ENCODE measurements around the gene MAFB. TPM values are rescaled to one million over a fixed set of nuclear protein-coding genes. Genes with fewer than 3 reads are reported as not detected.
A peak's percentile ranks its signal among the peaks of the same experiment; 100 is the strongest.

Gene MAFB
- total RNA-seq, 1 experiment from 2014 or later: 0.85 TPM

GRCh38 chr20:40715491-40715890 lies 26.5 kb upstream of the MAFB start:
- H3K36me3 Mint-ChIP-seq (ENCODE audit: insufficient read depth in 1 of 3, low read depth in 3 of 3): no peaks in the 10 kb centered on the region
- no peak overlapping the region for H3K27ac ChIP-seq (ENCODE audit: insufficient read length, low read depth, low read length)

More at GRCh38 chr20:40715491-40715890, 26.5 kb upstream of the MAFB start:
- H2BK15ac ChIP-seq (ENCODE audit: low read depth, low read length): no peak overlapping the region
- H3K14ac ChIP-seq (ENCODE audit: insufficient read depth, low read length): no peak overlapping the region
- Mint-ChIP-seq H3K4me3 (no peak overlapping the region), H3K27ac (peak overlapping the region in 1 of 3 experiments; percentile 68; a peak in 1 of 7 replicates), H3K4me1 (peaks cover 4 to 13% of the 10 kb centered on the region in 2 experiments; a peak in 3 of 4 replicates), H3K9me3 (no peaks in the 10 kb centered on the region), H3K27me3 (ENCODE audit: low read depth) (peaks cover 2% of the 10 kb centered on the region; the same call in 1 of the 2 replicates)
- no peaks in the 10 kb centered on the region for H3K23me2 ChIP-seq (ENCODE audit: insufficient read length, low read depth, low read length, poor library complexity, severe bottlenecking)
- H3K4me2 ChIP-seq (ENCODE audit: insufficient read depth, insufficient read length, low read length): no peak overlapping the region
- no peak overlapping the region for H4K8ac ChIP-seq (replicated peaks; ENCODE audit: insufficient read length, low read depth, low read length)
- DNase-seq: no peak
- H2BK120ac ChIP-seq (ENCODE audit: low read depth, low read length, poor library complexity, severe bottlenecking): no peak overlapping the region
- no peaks in the 10 kb centered on the region for H3K27me3 ChIP-seq (ENCODE audit: insufficient read depth, low read length)
- H4K20me1 ChIP-seq (ENCODE audit: control insufficient read depth, insufficient read depth, insufficient read length): no peaks in the 10 kb centered on the region
- no peak overlapping the region for H3K18ac ChIP-seq (ENCODE audit: insufficient read length, low read depth, low read length)
- H2BK20ac ChIP-seq (ENCODE audit: low read depth, low read length, poor library complexity, severe bottlenecking): no peak overlapping the region
- no peaks in the 10 kb centered on the region for H3K79me2 ChIP-seq (ENCODE audit: insufficient read depth, low read length)
- no peaks in the 10 kb centered on the region for H3K4me1 ChIP-seq (ENCODE audit: insufficient read depth, low read length)
- H3T11ph ChIP-seq (ENCODE audit: low read length): no peak overlapping the region
- H2BK12ac ChIP-seq (ENCODE audit: insufficient read length, low read depth, low read length): no peak overlapping the region
- no peak overlapping the region for H2BK5ac ChIP-seq (ENCODE audit: insufficient read length, low read length)
- no peak overlapping the region for H3K4ac ChIP-seq (ENCODE audit: low read depth, low read length)
- H2AFZ ChIP-seq (ENCODE audit: low read length): no peak overlapping the region
- no peak overlapping the region for H4K5ac ChIP-seq (ENCODE audit: insufficient read length, low read depth, low read length)
- H3K79me1 ChIP-seq (ENCODE audit: insufficient read depth, low read depth, low read length, poor library complexity, severe bottlenecking): no peaks in the 10 kb centered on the region
- H3K56ac ChIP-seq (ENCODE audit: insufficient read length, low read depth, low read length): no peak overlapping the region
- WGBS (ENCODE audit: extremely low coverage, insufficient read length, low lambda C conversion rate): no CpG with 5 or more reads among the region's 3 CpGs
- no peak overlapping the region for H4K91ac ChIP-seq (ENCODE audit: insufficient read length, low read depth, low read length)
- no peak overlapping the region for H2AK5ac ChIP-seq (ENCODE audit: insufficient read length, low read length)
- no peak overlapping the region for H3K9ac ChIP-seq (ENCODE audit: extremely low read depth, insufficient read length, low read length)
- H3K9me3 ChIP-seq (ENCODE audit: control insufficient read depth, low read depth, low read length): no peaks in the 10 kb centered on the region
- TF ChIP-seq CTCF (conservative IDR thresholded peaks at IDR 0.05): no peak
- no peak overlapping the region for H3K23ac ChIP-seq (ENCODE audit: insufficient read length, low read depth, low read length)
